Progenitor cell of endocrine pancreas (in vitro differentiated cells): Measurements from ENCODE around the gene DOCK2. TPM values are rescaled to one million over a fixed set of nuclear protein-coding genes. Genes with fewer than 3 reads are reported as not detected.

Source experiments
- DNase-seq: peaks from one replicate; pipeline ENCODE4 v3.0.0; 2021; ENCODE audit warnings: low spot score; ENCODE audit not compliant: unreplicated experiment
- H3K27ac Mint-ChIP-seq: 2 replicates; pipeline ENCODE4 v1.8.0; 2021; ENCODE audit warnings: mild to moderate bottlenecking, moderate library complexity, mixed read lengths
- H3K27me3 Mint-ChIP-seq: 2 replicates; pipeline ENCODE4 v1.8.0; 2021; ENCODE audit warnings: mixed read lengths
- H3K36me3 Mint-ChIP-seq: 2 replicates; pipeline ENCODE4 v1.8.0; 2022; ENCODE audit warnings: mixed read lengths; ENCODE audit not compliant: insufficient read depth
- H3K4me1 Mint-ChIP-seq: 2 replicates; pipeline ENCODE4 v1.8.0; 2021; ENCODE audit warnings: low read depth, mixed read lengths
- H3K4me3 Mint-ChIP-seq: 2 replicates; pipeline ENCODE4 v1.8.0; 2021; ENCODE audit warnings: low read depth, mild to moderate bottlenecking, moderate library complexity, mixed read lengths
- H3K9me3 Mint-ChIP-seq: 2 replicates; pipeline ENCODE4 v1.8.0; 2021; ENCODE audit warnings: low read depth, mixed read lengths
- total RNA-seq: library from RNA; stranded (reverse); gene quantifications from 2 replicates; pipeline ENCODE4 v1.2.1, GENCODE V29; 2021
- TF ChIP-seq, protein P1 (sequence below): fragments of 200-600 bp; sonication (generic); IDR thresholded peaks from one replicate; pipeline ENCODE4 v1.5.0; 2021; ENCODE audit warnings: antibody characterized with exemption, mild to moderate bottlenecking; ENCODE audit not compliant: unreplicated experiment

DOCK2 gene
- total RNA-seq, 1 donor from 2014 or later: not detected

DNA sequence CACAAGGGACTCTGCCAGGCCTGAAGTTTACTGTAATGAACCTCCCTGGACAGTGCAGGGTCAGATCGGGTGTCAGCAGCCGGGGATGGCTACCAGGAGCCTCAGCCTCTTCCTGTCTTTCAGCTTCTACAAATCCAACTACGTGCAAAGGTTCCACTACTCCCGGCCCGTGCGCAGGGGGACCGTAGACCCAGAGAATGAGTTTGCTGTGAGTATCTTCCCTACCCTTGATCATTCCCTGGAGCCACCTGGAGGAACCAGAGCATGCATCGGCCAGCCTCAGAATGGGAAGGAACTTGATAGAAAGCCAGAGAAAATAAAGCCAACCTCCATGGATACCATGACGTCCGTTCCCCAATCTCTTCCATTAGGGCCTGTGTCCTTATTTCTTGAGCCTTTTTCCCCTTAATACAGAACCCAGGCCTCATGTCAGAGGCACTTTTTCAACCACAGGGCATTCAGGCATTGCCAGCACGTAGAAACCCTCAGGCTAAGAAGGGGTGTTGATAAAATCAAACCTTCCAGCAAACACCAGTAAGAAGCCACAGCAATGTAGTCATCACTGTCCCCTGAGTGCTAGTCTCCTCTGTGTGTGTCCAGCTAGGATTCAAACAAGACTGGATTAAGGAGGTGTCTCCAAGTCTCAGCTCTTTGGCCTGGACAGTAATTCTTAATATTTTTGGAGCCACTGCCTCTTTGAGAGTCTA lies 419.6 kb downstream of the DOCK2 start:
- Mint-ChIP-seq H3K4me3 (no peak overlapping the region), H3K4me1 (no peaks in the 10 kb centered on the region), H3K27ac (no peak overlapping the region), H3K27me3 (peaks cover 4% of the 10 kb centered on the region), H3K36me3 (no peaks in the 10 kb centered on the region), H3K9me3 (no peaks in the 10 kb centered on the region)
- TF ChIP-seq, protein P1, sequence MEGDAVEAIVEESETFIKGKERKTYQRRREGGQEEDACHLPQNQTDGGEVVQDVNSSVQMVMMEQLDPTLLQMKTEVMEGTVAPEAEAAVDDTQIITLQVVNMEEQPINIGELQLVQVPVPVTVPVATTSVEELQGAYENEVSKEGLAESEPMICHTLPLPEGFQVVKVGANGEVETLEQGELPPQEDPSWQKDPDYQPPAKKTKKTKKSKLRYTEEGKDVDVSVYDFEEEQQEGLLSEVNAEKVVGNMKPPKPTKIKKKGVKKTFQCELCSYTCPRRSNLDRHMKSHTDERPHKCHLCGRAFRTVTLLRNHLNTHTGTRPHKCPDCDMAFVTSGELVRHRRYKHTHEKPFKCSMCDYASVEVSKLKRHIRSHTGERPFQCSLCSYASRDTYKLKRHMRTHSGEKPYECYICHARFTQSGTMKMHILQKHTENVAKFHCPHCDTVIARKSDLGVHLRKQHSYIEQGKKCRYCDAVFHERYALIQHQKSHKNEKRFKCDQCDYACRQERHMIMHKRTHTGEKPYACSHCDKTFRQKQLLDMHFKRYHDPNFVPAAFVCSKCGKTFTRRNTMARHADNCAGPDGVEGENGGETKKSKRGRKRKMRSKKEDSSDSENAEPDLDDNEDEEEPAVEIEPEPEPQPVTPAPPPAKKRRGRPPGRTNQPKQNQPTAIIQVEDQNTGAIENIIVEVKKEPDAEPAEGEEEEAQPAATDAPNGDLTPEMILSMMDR: no peak
- no peak for DNase-seq

DNA sequence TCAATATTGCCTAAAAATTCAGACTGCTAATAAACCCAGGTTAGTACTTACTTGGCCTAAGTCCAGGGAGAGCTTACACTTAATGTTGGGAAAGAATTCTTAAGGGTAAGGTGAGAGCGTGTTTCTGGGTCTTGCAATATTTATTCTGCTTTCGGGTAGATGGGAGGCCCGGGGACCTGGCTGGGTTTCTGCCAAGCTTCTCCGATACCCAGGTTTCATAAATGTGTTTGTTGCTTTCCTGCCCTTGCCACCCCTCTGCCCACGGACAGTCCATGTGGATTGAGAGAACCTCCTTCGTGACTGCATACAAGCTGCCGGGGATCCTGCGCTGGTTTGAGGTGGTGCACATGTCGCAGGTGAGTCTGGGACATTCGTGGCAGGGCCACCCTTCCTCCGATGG lies 420.2 kb downstream of the DOCK2 start:
- Mint-ChIP-seq H3K27me3 (peaks cover 4% of the 10 kb centered on the region), H3K4me3 (no peak overlapping the region), H3K4me1 (no peaks in the 10 kb centered on the region), H3K9me3 (no peaks in the 10 kb centered on the region), H3K27ac (no peak overlapping the region), H3K36me3 (no peaks in the 10 kb centered on the region)
- TF ChIP-seq, protein P1: no peak
- DNase-seq: no peak

DNA sequence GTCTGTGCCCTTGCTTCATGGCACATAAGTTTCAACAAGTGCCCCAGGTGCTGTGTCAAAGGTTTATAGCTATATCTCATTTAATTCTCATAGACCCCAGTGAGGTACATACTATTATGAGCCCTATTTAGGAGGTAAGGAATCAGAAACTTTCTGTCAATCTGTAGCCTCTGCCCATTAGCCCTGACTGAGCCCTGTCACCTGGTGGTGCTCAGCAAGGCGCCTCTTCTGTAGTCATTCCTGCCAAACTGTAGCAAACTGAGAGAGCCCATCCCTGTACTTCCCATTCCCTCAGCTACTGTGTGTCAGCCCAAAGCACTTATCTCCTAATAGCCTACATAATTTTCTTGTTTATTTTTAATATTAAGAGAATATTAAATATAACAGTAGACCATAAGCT lies 422.1 kb downstream of the DOCK2 start:
- H3K9me3 Mint-ChIP-seq: no peaks in the 10 kb centered on the region
- no peaks in the 10 kb centered on the region for H3K36me3 Mint-ChIP-seq
- H3K4me3 Mint-ChIP-seq: no peak overlapping the region
- peaks cover 2% of the 10 kb centered on the region for H3K27me3 Mint-ChIP-seq
- no peak overlapping the region for H3K27ac Mint-ChIP-seq
- TF ChIP-seq, protein P1: no peak
- no peaks in the 10 kb centered on the region for H3K4me1 Mint-ChIP-seq
- no peak for DNase-seq

DNA sequence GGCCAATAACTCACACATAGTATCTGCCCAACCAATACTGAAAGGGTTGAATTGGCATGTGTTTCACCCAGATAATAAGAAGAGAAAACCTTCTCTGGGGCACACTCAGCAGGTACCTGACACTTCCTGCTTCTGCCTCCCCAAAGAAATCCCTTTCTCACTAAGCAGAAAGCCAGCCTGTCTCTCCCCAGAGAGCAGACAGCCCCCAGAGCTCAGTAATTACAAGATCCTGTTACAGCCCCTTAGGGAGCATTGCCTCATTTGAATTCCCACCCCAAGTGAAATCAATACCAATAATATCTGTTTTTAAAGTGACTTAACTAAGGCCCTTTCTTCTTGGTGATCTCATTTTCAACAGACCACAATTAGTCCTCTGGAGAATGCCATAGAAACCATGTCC lies 430.1 kb downstream of the DOCK2 start:
- H3K27ac Mint-ChIP-seq: no peak overlapping the region
- H3K4me3 Mint-ChIP-seq: no peak overlapping the region
- no peak for DNase-seq
- TF ChIP-seq, protein P1: no peak
- H3K36me3 Mint-ChIP-seq: no peaks in the 10 kb centered on the region
- H3K27me3 Mint-ChIP-seq: peaks cover 19% of the 10 kb centered on the region
- no peaks in the 10 kb centered on the region for H3K9me3 Mint-ChIP-seq
- H3K4me1 Mint-ChIP-seq: no peaks in the 10 kb centered on the region

DNA sequence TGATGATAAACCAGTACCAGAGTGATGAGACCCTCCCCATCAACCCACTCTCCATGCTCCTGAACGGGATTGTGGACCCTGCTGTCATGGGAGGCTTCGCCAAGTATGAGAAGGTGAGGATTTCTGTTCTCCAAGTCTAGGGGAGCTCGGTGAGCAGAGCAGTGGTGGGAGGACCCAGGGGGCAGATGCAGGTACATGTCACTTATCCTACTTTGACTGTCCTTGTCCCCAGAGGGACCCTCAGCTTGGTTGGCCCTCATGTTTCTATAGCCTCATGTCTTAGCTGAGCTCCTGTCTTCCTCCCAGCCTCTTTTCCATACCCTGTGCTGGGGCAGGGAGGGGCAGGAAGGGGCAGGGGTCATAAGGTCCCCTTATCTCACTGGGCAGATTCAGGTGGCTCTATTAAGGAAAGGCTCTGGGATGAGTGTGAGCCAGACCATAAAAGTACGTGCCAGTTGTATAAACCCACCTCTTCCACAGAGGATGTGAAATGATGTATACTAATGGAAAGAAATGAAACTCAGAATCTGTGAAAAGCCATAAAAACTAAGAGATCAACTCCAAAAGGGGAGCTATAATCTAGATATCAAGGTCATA lies 430.6 kb downstream of the DOCK2 start:
- TF ChIP-seq, protein P1: no peak
- Mint-ChIP-seq H3K36me3 (no peaks in the 10 kb centered on the region), H3K4me3 (no peak overlapping the region), H3K27me3 (peaks cover 19% of the 10 kb centered on the region), H3K27ac (no peak overlapping the region), H3K9me3 (no peaks in the 10 kb centered on the region), H3K4me1 (no peaks in the 10 kb centered on the region)
- DNase-seq: no peak
